KMS-11 (cell line): ENCODE data around the gene TIPIN.
"Not testable (repeated sequence)": the region's sequence is repeated elsewhere in the genome, so short reads cannot be mapped to it uniquely, and the experiment has no call there.

ENCODE experiments used
- H2AFZ ChIP-seq: fragments of 200-600 bp; sonication (generic); 2 replicates; pipeline ENCODE4 v1.6.1; 2016; ENCODE audit warnings: antibody characterized with exemption, mixed run types, low read depth
- H3K27ac ChIP-seq: fragments of 200-600 bp; sonication (generic); 2 replicates; pipeline ENCODE4 v1.6.1; 2016; ENCODE audit warnings: mild to moderate bottlenecking, mixed run types
- H3K27me3 ChIP-seq: fragments of 200-600 bp; sonication (generic); 2 replicates; pipeline ENCODE4 v1.6.1; 2017; ENCODE audit warnings: mild to moderate bottlenecking, low read depth, mixed run types, moderate library complexity; ENCODE audit not compliant: insufficient read depth
- H3K36me3 ChIP-seq: fragments of 200-600 bp; sonication (generic); 2 replicates; pipeline ENCODE4 v1.6.1; 2017; ENCODE audit warnings: mild to moderate bottlenecking, mixed run types; ENCODE audit not compliant: insufficient read depth
- H3K4me1 ChIP-seq: fragments of 200-600 bp; sonication (generic); 2 replicates; pipeline ENCODE4 v1.6.1; 2016; ENCODE audit warnings: mild to moderate bottlenecking, low read depth, mixed run types; ENCODE audit not compliant: poor library complexity, severe bottlenecking
- H3K4me2 ChIP-seq: fragments of 200-600 bp; sonication (generic); 2 replicates; pipeline ENCODE4 v1.7.0; 2016; ENCODE audit warnings: mild to moderate bottlenecking, mixed run types
- H3K4me3 ChIP-seq: fragments of 200-600 bp; sonication (generic); IDR thresholded peaks from 2 replicates; pipeline ENCODE4 v1.6.1; 2017; ENCODE audit warnings: low read depth, low read length, mixed read lengths; ENCODE audit not compliant: insufficient read depth
- H3K79me2 ChIP-seq: fragments of 200-600 bp; sonication (generic); 2 replicates; pipeline ENCODE4 v1.6.1; 2016; ENCODE audit warnings: low read depth, mixed run types; ENCODE audit not compliant: insufficient read depth
- H3K9ac ChIP-seq: fragments of 200-600 bp; sonication (generic); 2 replicates; pipeline ENCODE4 v1.6.1; 2016; ENCODE audit warnings: mild to moderate bottlenecking, mixed run types
- H4K20me1 ChIP-seq: fragments of 200-600 bp; sonication (generic); 2 replicates; pipeline ENCODE4 v1.6.1; 2016; ENCODE audit warnings: mild to moderate bottlenecking, mixed run types; ENCODE audit not compliant: insufficient read depth
- CTCF ChIP-seq: fragments of 200-600 bp; sonication (generic); conservative IDR thresholded peaks from 2 replicates; pipeline ENCODE4 v1.6.1; 2017; ENCODE audit warnings: low read depth, mild to moderate bottlenecking, antibody characterized with exemption, low read length, moderate library complexity, mixed read lengths

The TIPIN gene

GRCh38 chr15:66312144-66312543 lies 44.3 kb downstream of the TIPIN start:
- no peak overlapping the region for H3K4me3 ChIP-seq
- no peak overlapping the region for H3K4me2 ChIP-seq
- H3K27me3 ChIP-seq, result no peaks in the 10 kb centered on the region
- no peak overlapping the region for H3K9ac ChIP-seq
- H3K4me1 ChIP-seq, result no peaks in the 10 kb centered on the region
- no peaks in the 10 kb centered on the region for H3K36me3 ChIP-seq
- no peak for TF ChIP-seq CTCF
- no peaks in the 10 kb centered on the region for H3K79me2 ChIP-seq
- H4K20me1 ChIP-seq, result no peaks in the 10 kb centered on the region
- no peak overlapping the region for H2AFZ ChIP-seq
- no peak overlapping the region for H3K27ac ChIP-seq

GRCh38 chr15:66310786-66311185 lies 45.7 kb downstream of the TIPIN start:
- Histone ChIP-seq H3K4me2 (no peak overlapping the region), H4K20me1 (no peaks in the 10 kb centered on the region), H3K4me3 (no peak overlapping the region), H3K27me3 (no peaks in the 10 kb centered on the region), H3K79me2 (no peaks in the 10 kb centered on the region), H3K4me1 (no peaks in the 10 kb centered on the region), H3K36me3 (no peaks in the 10 kb centered on the region), H3K27ac (no peak overlapping the region), H2AFZ (no peak overlapping the region), H3K9ac (no peak overlapping the region)
- no peak for TF ChIP-seq CTCF

- no peak overlapping the region for H3K27ac ChIP-seq
- TF ChIP-seq CTCF, result no peak
- no peaks in the 10 kb centered on the region for H3K36me3 ChIP-seq
- H3K79me2 ChIP-seq, result no peaks in the 10 kb centered on the region
- H3K4me1 ChIP-seq, result no peaks in the 10 kb centered on the region
- H3K4me3 ChIP-seq, result no peak overlapping the region
- H4K20me1 ChIP-seq, result no peaks in the 10 kb centered on the region
- no peaks in the 10 kb centered on the region for H3K27me3 ChIP-seq
- H3K9ac ChIP-seq, result no peak overlapping the region
- H2AFZ ChIP-seq, result no peak overlapping the region
- H3K4me2 ChIP-seq, result no peak overlapping the region
Observed at GRCh38 chr15:66309828-66310227, 46.7 kb downstream of the TIPIN start.

- H3K36me3 ChIP-seq, result no peaks in the 10 kb centered on the region
- H3K4me3 ChIP-seq, result no peak overlapping the region
- no peak overlapping the region for H3K4me2 ChIP-seq
- no peaks in the 10 kb centered on the region for H3K4me1 ChIP-seq
- H4K20me1 ChIP-seq, result no peaks in the 10 kb centered on the region
- H3K9ac ChIP-seq, result no peak overlapping the region
- no peak for TF ChIP-seq CTCF
- H3K27ac ChIP-seq, result no peak overlapping the region
- H2AFZ ChIP-seq, result no peak overlapping the region
- no peaks in the 10 kb centered on the region for H3K27me3 ChIP-seq
- no peaks in the 10 kb centered on the region for H3K79me2 ChIP-seq
Observed at GRCh38 chr15:66308531-66308930, 48.0 kb downstream of the TIPIN start.

- Histone ChIP-seq H2AFZ (no peak overlapping the region), H3K4me2 (no peak overlapping the region), H4K20me1 (no peaks in the 10 kb centered on the region), H3K4me1 (no peaks in the 10 kb centered on the region), H3K79me2 (no peaks in the 10 kb centered on the region), H3K4me3 (no peak overlapping the region), H3K27ac (no peak overlapping the region), H3K9ac (no peak overlapping the region), H3K36me3 (no peaks in the 10 kb centered on the region), H3K27me3 (no peaks in the 10 kb centered on the region)
- TF ChIP-seq CTCF, result no peak
Observed at GRCh38 chr15:66306381-66306780, 50.1 kb downstream of the TIPIN start.

GRCh38 chr15:66304425-66304824 lies 52.1 kb downstream of the TIPIN start:
- H3K4me1 ChIP-seq, H3K4me3 ChIP-seq, H3K36me3 ChIP-seq: not testable (repeated sequence)

More at GRCh38 chr15:66304425-66304824, 52.1 kb downstream of the TIPIN start:
- H3K27me3 ChIP-seq, H3K4me2 ChIP-seq, H3K9ac ChIP-seq, H2AFZ ChIP-seq, H3K79me2 ChIP-seq, H4K20me1 ChIP-seq, H3K27ac ChIP-seq: not testable (repeated sequence)
